Activated naive CD4-positive, alpha-beta T cell treated with anti-CD3 and anti-CD28 coated beads, Interleukin-2, amount 10 ng/mL, durations not matched to agents 7 days and 5 days (primary cell): Measurements from ENCODE around the gene SYDE1.

Source experiments
- CTCF ChIA-PET: fragments of 350-600 bp; sonication (Branson Sonifier 250); formaldehyde crosslinking; loops from one replicate; lab custom pipeline; 2021; ENCODE audit warnings: antibody characterized with exemption; lab: Charles Lee
- DNase-seq: peaks from one replicate; pipeline ENCODE4 v3.0.0-alpha.2; 2020
- H3K27ac Mint-ChIP-seq: one replicate; pipeline ENCODE4 v1.8.0; 2021; ENCODE audit warnings: mild to moderate bottlenecking, moderate library complexity, mixed read lengths
- H3K27me3 Mint-ChIP-seq: one replicate; pipeline ENCODE4 v1.8.0; 2021; ENCODE audit warnings: mild to moderate bottlenecking, mixed read lengths
- H3K36me3 Mint-ChIP-seq: one replicate; pipeline ENCODE4 v1.8.0; 2021; ENCODE audit warnings: mixed read lengths
- H3K4me1 Mint-ChIP-seq: one replicate; pipeline ENCODE4 v1.8.0; 2021; ENCODE audit warnings: mixed read lengths
- H3K4me3 Mint-ChIP-seq: one replicate; pipeline ENCODE4 v1.8.0; 2021; ENCODE audit warnings: mild to moderate bottlenecking, moderate library complexity, mixed read lengths
- H3K9me3 Mint-ChIP-seq: one replicate; pipeline ENCODE4 v1.8.0; 2021; ENCODE audit warnings: mixed read lengths

SYDE1 gene

DNA sequence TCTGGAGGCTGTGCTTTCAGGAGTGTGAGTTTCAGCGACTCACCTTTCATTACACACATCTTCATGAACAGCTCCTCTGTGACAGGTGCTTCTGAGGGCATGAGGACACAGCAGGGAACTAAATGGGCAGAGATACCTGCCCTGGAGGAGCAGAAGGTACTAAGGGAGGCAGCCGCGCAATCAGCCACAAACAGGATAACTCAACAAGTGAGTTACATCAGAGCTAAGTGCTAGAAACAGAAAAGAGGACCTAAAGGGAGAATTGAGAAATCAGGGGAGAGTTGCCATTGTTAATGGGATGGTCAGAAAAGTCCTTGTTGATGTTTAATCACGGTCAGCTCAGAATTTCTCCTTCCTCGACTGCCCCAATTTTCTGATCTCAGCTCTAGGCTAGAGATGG is 42.5 kb downstream of the SYDE1 start:
- H3K4me3 Mint-ChIP-seq = no peak overlapping the region

DNA sequence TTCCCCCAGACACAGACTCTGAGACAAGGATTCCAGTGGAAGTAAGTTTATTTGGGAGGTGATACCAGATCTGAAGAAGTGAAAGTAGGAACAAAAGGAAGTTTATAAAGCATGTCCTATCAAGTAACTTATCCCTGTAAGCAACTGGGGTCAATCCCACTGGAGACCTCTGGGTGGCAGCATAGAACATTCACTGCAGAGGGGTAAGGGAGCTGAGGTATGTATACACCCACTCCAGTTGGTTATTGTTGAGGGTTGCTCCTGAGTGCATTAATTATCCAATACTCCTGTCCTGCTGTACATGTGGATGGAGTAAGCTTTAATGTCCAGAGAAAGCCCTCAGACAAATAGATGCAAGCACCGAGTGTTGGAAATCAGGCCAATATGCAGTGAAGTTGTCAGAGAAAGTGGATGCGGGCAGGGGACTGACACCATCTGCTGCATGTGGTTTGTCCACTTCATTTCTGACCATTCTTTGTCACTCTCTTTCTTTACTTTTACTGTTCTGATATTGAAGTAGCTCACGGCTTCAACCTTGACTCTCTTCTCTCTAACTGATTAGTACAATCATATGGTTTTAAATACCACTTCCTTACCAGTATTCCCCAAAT is 46.9 kb downstream of the SYDE1 start:
- CTCF ChIA-PET = interaction anchor here (0.6 to 7.5 kb wide), 9 partner anchors 11 to 430 kb away, joined by 3 to 76 read pairs (median 3); partner anchors contain the start of gene PGLYRP2
- H3K27ac Mint-ChIP-seq = no peak overlapping the region
- DNase-seq = peak; percentile 63
- H3K36me3 Mint-ChIP-seq = no peaks in the 10 kb centered on the region
- no peak overlapping the region for H3K4me3 Mint-ChIP-seq
- H3K9me3 Mint-ChIP-seq = peaks cover 6% of the 10 kb centered on the region
- H3K27me3 Mint-ChIP-seq = peaks cover 15% of the 10 kb centered on the region
- no peaks in the 10 kb centered on the region for H3K4me1 Mint-ChIP-seq

More for the DNA sequence above, 42.5 kb downstream of the SYDE1 start:
- CTCF ChIA-PET = interaction anchor here (0.8 to 7.5 kb wide), 4 partner anchors 18 to 57 kb away, joined by 3 to 76 read pairs (median 12); no protein-coding TSS in a partner anchor
- Mint-ChIP-seq H3K9me3 (peaks cover 6% of the 10 kb centered on the region), H3K27ac (no peak overlapping the region), H3K27me3 (peaks cover 21% of the 10 kb centered on the region), H3K36me3 (no peaks in the 10 kb centered on the region), H3K4me1 (peaks cover 4% of the 10 kb centered on the region)
- no peak for DNase-seq

GRCh38 chr19:15155296-15155695 is 48.1 kb downstream of the SYDE1 start:
- H3K4me3 Mint-ChIP-seq = no peak overlapping the region

GRCh38 chr19:15156391-15156790 is 49.2 kb downstream of the SYDE1 start:
- no peak overlapping the region for H3K4me3 Mint-ChIP-seq
- no peaks in the 10 kb centered on the region for H3K36me3 Mint-ChIP-seq
- H3K27me3 Mint-ChIP-seq = peaks cover 3% of the 10 kb centered on the region
- no peaks in the 10 kb centered on the region for H3K4me1 Mint-ChIP-seq
- H3K27ac Mint-ChIP-seq = no peak overlapping the region
- H3K9me3 Mint-ChIP-seq = peaks cover 6% of the 10 kb centered on the region
- CTCF ChIA-PET = no interaction called here
- DNase-seq = no peak

More at GRCh38 chr19:15155296-15155695, 48.1 kb downstream of the SYDE1 start:
- Mint-ChIP-seq H3K27me3 (peaks cover 7% of the 10 kb centered on the region), H3K9me3 (peaks cover 6% of the 10 kb centered on the region), H3K4me1 (no peaks in the 10 kb centered on the region), H3K27ac (no peak overlapping the region), H3K36me3 (no peaks in the 10 kb centered on the region)
- no peak for DNase-seq
- CTCF ChIA-PET = interaction anchor here (1.5 to 7.5 kb wide), 3 partner anchors 12 to 429 kb away, joined by 3 to 76 read pairs (median 3); no protein-coding TSS in a partner anchor

DNA sequence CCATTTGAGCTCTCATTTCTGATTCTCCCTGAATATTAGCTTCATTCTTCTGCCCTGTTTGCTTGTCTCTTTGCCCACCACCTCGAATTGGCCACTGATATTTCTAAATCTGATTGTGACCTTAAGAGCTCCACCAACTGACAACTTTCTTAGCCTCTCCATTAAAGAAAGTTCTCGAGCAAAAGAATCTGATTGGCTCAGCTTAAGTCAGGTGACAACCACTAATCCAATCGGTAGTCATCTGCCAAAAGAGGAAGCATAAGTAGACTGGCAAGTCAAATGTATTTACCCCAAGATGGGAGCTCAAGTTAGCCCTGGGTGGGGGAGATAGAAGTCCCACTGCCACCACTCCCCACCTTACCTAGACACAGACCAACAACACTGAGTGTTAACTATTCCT is 52.0 kb downstream of the SYDE1 start:
- Mint-ChIP-seq H3K27me3 (peaks cover 3% of the 10 kb centered on the region), H3K36me3 (no peaks in the 10 kb centered on the region), H3K4me1 (no peaks in the 10 kb centered on the region), H3K9me3 (peaks cover 5% of the 10 kb centered on the region), H3K27ac (no peak overlapping the region), H3K4me3 (no peak overlapping the region)
- DNase-seq = no peak
- CTCF ChIA-PET = interaction anchor here (1.4 kb wide), 1 partner anchor 58 kb away, joined by 5 read pairs; no protein-coding TSS in a partner anchor

GRCh38 chr19:15161028-15161984 is 54.1 kb downstream of the SYDE1 start:
- H3K4me3 Mint-ChIP-seq = no peak overlapping the region
- no peak for DNase-seq
- H3K36me3 Mint-ChIP-seq = no peaks in the 10 kb centered on the region
- no peak overlapping the region for H3K27ac Mint-ChIP-seq
- H3K4me1 Mint-ChIP-seq = no peaks in the 10 kb centered on the region
- H3K27me3 Mint-ChIP-seq = peaks cover 3% of the 10 kb centered on the region
- H3K9me3 Mint-ChIP-seq = peaks cover 7% of the 10 kb centered on the region
- CTCF ChIA-PET = no interaction called here
